Ishikawa (cell line): ENCODE results near the gene SCNN1B.

ENCODE experiments used
- CEBPB ChIP-seq: IDR thresholded peaks from 2 replicates; pipeline ENCODE4 v1.6.1; 2012
- CREB1 ChIP-seq: IDR thresholded peaks from 2 replicates; pipeline ENCODE4 v1.6.1; 2012; ENCODE audit warnings: low read depth
- EGR1 ChIP-seq: IDR thresholded peaks from 2 replicates; pipeline ENCODE4 v1.6.1; 2012
- EP300 ChIP-seq: IDR thresholded peaks from 2 replicates; pipeline ENCODE4 v1.6.1; 2012; ENCODE audit warnings: borderline replicate concordance
- FOXM1 ChIP-seq: IDR thresholded peaks from 2 replicates; pipeline ENCODE4 v1.6.1; 2012; ENCODE audit warnings: low read depth, borderline replicate concordance
- MAX ChIP-seq: IDR thresholded peaks from 2 replicates; pipeline ENCODE4 v1.6.1; 2012
- NFIC ChIP-seq: IDR thresholded peaks from 2 replicates; pipeline ENCODE4 v1.6.1; 2012
- RAD21 ChIP-seq: IDR thresholded peaks from 2 replicates; pipeline ENCODE4 v1.6.1; 2012; ENCODE audit warnings: low read depth
- TAF1 ChIP-seq: IDR thresholded peaks from 2 replicates; pipeline ENCODE4 v1.6.1; 2012; ENCODE audit warnings: low read depth, mild to moderate bottlenecking
- TCF12 ChIP-seq: IDR thresholded peaks from 2 replicates; pipeline ENCODE4 v1.6.1; 2012; ENCODE audit warnings: low read depth
- TEAD4 ChIP-seq: IDR thresholded peaks from 2 replicates; pipeline ENCODE4 v1.6.1; 2012
- USF1 ChIP-seq: IDR thresholded peaks from 2 replicates; pipeline ENCODE4 v1.6.1; 2012
- YY1 ChIP-seq: IDR thresholded peaks from 2 replicates; pipeline ENCODE4 v1.6.1; 2012; ENCODE audit warnings: low read depth
- ZBTB7A ChIP-seq: IDR thresholded peaks from 2 replicates; pipeline ENCODE4 v1.6.1; 2012; ENCODE audit warnings: low read depth
- TF ChIP-seq, protein P1 (sequence below): IDR thresholded peaks from 2 replicates; pipeline ENCODE4 v1.6.1; 2012; ENCODE audit warnings: low read depth, mild to moderate bottlenecking

The SCNN1B gene

GRCh38 chr16:23296994-23297393, 5.1 kb upstream of the SCNN1B start:
- TF ChIP-seq YY1: peak; percentile 47; the same call in 1 of the 2 replicates
- TF ChIP-seq TAF1: no peak
- peak; percentile 29; the same call in 1 of the 2 replicates for TF ChIP-seq RAD21

DNA sequence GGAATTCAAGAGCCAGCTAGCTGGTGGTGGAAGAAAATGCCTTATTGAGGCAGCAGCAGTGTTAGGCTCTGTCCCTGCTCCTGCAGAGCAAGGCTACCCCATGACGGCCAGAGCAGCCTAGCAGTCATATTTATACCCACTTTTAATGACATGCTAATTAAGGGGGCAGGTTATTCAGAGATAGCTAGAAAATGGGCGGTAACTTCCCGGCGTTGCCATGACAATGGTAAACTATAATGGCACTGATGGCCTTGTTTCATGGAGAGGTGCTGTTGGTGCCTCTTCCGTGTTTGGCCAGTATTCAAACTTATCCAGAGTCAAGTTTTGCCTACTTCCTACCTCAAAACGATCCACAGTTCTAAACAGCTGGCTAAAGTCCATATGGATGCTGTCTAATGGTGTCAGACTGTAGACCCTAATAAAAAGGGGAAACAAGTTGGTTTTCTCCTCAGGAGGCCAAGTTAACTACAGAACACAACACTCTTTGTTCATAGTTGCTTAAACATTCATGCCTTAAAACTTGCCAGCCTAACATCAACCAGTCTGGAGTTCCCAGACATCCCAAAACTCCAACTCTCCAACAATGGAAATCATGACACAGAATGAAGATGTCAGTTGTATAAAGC, 3.7 kb upstream of the SCNN1B start:
- TF ChIP-seq ZBTB7A: no peak
- no peak for TF ChIP-seq TEAD4
- TF ChIP-seq, protein P1, sequence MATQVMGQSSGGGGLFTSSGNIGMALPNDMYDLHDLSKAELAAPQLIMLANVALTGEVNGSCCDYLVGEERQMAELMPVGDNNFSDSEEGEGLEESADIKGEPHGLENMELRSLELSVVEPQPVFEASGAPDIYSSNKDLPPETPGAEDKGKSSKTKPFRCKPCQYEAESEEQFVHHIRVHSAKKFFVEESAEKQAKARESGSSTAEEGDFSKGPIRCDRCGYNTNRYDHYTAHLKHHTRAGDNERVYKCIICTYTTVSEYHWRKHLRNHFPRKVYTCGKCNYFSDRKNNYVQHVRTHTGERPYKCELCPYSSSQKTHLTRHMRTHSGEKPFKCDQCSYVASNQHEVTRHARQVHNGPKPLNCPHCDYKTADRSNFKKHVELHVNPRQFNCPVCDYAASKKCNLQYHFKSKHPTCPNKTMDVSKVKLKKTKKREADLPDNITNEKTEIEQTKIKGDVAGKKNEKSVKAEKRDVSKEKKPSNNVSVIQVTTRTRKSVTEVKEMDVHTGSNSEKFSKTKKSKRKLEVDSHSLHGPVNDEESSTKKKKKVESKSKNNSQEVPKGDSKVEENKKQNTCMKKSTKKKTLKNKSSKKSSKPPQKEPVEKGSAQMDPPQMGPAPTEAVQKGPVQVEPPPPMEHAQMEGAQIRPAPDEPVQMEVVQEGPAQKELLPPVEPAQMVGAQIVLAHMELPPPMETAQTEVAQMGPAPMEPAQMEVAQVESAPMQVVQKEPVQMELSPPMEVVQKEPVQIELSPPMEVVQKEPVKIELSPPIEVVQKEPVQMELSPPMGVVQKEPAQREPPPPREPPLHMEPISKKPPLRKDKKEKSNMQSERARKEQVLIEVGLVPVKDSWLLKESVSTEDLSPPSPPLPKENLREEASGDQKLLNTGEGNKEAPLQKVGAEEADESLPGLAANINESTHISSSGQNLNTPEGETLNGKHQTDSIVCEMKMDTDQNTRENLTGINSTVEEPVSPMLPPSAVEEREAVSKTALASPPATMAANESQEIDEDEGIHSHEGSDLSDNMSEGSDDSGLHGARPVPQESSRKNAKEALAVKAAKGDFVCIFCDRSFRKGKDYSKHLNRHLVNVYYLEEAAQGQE: no peak
- no peak for TF ChIP-seq CEBPB
- TF ChIP-seq USF1: no peak
- TF ChIP-seq EGR1: no peak
- TF ChIP-seq TAF1: no peak
- no peak for TF ChIP-seq MAX
- TF ChIP-seq CREB1: no peak
- TF ChIP-seq RAD21: no peak
- TF ChIP-seq TCF12: no peak
- no peak for TF ChIP-seq NFIC
- TF ChIP-seq YY1: no peak
- TF ChIP-seq EP300: no peak
- TF ChIP-seq FOXM1: no peak

- TF ChIP-seq TAF1 (no peak), ZBTB7A (no peak), MAX (no peak), RAD21 (no peak), TEAD4 (no peak), CEBPB (no peak), NFIC (no peak), YY1 (no peak), EGR1 (no peak), FOXM1 (no peak), TCF12 (no peak), EP300 (no peak), USF1 (no peak)
- TF ChIP-seq, protein P1: no peak
These were observed 654 bp upstream of the SCNN1B start for GRCh38 chr16:23301251-23302044.

DNA sequence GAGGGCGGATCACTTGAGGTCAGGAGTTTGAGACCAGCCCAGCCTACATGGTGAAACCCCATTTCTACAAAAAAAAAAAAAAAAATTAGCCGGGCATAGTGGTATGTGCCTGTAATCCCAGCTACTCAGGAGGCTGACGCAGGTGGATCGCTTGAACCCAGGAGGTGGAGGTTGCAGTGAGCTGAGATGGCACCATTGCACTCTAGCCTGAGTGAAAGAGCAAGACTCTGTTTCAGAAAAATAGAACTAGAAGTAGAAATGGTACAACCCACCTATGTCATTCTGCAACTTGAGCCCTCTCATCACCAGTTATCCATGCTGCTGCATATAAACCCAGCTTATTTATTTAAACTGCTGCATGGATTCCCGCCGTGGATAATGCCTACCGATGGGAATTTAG, 1.6 kb downstream of the SCNN1B start:
- TF ChIP-seq MAX (no peak), YY1 (no peak), TEAD4 (no peak), FOXM1 (no peak), EP300 (no peak), TCF12 (no peak), USF1 (no peak), RAD21 (no peak), CREB1 (no peak), TAF1 (no peak), EGR1 (no peak), NFIC (no peak), CEBPB (no peak)

GRCh38 chr16:23304620-23305019, 2.5 kb downstream of the SCNN1B start:
- no peak for TF ChIP-seq MAX
- TF ChIP-seq RAD21: no peak
- TF ChIP-seq EGR1: no peak
- no peak for TF ChIP-seq YY1
- no peak for TF ChIP-seq ZBTB7A
- no peak for TF ChIP-seq NFIC
- TF ChIP-seq CREB1: no peak
- no peak for TF ChIP-seq FOXM1
- no peak for TF ChIP-seq TEAD4
- TF ChIP-seq TCF12: no peak
- TF ChIP-seq, protein P1: no peak
- TF ChIP-seq EP300: no peak
- no peak for TF ChIP-seq USF1
- TF ChIP-seq TAF1: no peak
